GM04504 (cell line): ENCODE results near the gene C1QTNF2.
"Not testable (repeated sequence)": the region's sequence is repeated elsewhere in the genome, so short reads cannot be mapped to it uniquely, and the experiment has no call there.

Experiments used
- DNase-seq: peaks from one replicate; pipeline ENCODE4 v3.0.0-alpha.2; 2012; ENCODE audit warnings: low read depth

C1QTNF2 gene

GRCh38 chr5:160341309-160341870, 29.0 kb downstream of the C1QTNF2 start:
- DNase-seq, result no peak

- DNase-seq, result not testable (repeated sequence)
These were observed 29.9 kb downstream of the C1QTNF2 start for GRCh38 chr5:160340513-160340912.

- no peak for DNase-seq
These were observed 30.9 kb downstream of the C1QTNF2 start for GRCh38 chr5:160339406-160340130.

- DNase-seq, result not testable (repeated sequence)
These were observed 35.7 kb downstream of the C1QTNF2 start for GRCh38 chr5:160334716-160335115.

- peak; percentile 23 for DNase-seq
These were observed 36.7 kb downstream of the C1QTNF2 start for GRCh38 chr5:160333721-160334120.

- DNase-seq, result no peak
These were observed 40.2 kb downstream of the C1QTNF2 start for GRCh38 chr5:160330212-160330611.

GRCh38 chr5:160327818-160328217, 42.6 kb downstream of the C1QTNF2 start:
- DNase-seq, result no peak

GRCh38 chr5:160326981-160327380, 43.4 kb downstream of the C1QTNF2 start:
- no peak for DNase-seq

- no peak for DNase-seq
These were observed 44.7 kb downstream of the C1QTNF2 start for GRCh38 chr5:160325716-160326115.

- DNase-seq, result no peak
These were observed 45.5 kb downstream of the C1QTNF2 start for GRCh38 chr5:160324886-160325285.

GRCh38 chr5:160318409-160318808, 52.0 kb downstream of the C1QTNF2 start:
- DNase-seq, result no peak

- DNase-seq, result no peak
These were observed 53.0 kb downstream of the C1QTNF2 start for GRCh38 chr5:160317434-160317833.

GRCh38 chr5:160315968-160316367, 54.5 kb downstream of the C1QTNF2 start:
- no peak for DNase-seq

GRCh38 chr5:160312960-160313727, 57.3 kb downstream of the C1QTNF2 start:
- no peak for DNase-seq

GRCh38 chr5:160312134-160312959, 58.1 kb downstream of the C1QTNF2 start, which contains the start of gene CCNJL:
Gene CCNJL, minus strand, starts transcription at chr5:160312564. Its CDS starts 641 bp downstream, at chr5:160311923.
- DNase-seq, result no peak

GRCh38 chr5:160311491-160312133, 58.8 kb downstream of the C1QTNF2 start:
- DNase-seq, result no peak

- DNase-seq, result no peak
These were observed 59.7 kb downstream of the C1QTNF2 start for GRCh38 chr5:160310552-160311295.

GRCh38 chr5:160310140-160310539, 60.3 kb downstream of the C1QTNF2 start:
- no peak for DNase-seq

- DNase-seq, result no peak
These were observed 63.7 kb downstream of the C1QTNF2 start for GRCh38 chr5:160306696-160307095.

GRCh38 chr5:160305319-160305718, 65.1 kb downstream of the C1QTNF2 start:
- DNase-seq, result no peak

- DNase-seq, result no peak
These were observed 66.7 kb downstream of the C1QTNF2 start for GRCh38 chr5:160303690-160304089.
